SW 1271 (cell line): ENCODE data around the gene PPDPF.
A peak's percentile ranks its signal among the peaks of the same experiment; 100 is the strongest.

ENCODE experiments used
- DNase-seq, 2 experiments: peaks; one replicate each; lab custom pipeline; 2025; lab: John Stamatoyannopoulos, UW

Gene PPDPF

GRCh38 chr20:63538204-63539091, 17.9 kb downstream of the PPDPF start:
- DNase-seq: peak; percentile 60 to 78

- DNase-seq: no peak
Measured at GRCh38 chr20:63539092-63539430, 18.5 kb downstream of the PPDPF start.

- DNase-seq: no peak
Measured at GRCh38 chr20:63539441-63540370, 19.1 kb downstream of the PPDPF start.

DNA sequence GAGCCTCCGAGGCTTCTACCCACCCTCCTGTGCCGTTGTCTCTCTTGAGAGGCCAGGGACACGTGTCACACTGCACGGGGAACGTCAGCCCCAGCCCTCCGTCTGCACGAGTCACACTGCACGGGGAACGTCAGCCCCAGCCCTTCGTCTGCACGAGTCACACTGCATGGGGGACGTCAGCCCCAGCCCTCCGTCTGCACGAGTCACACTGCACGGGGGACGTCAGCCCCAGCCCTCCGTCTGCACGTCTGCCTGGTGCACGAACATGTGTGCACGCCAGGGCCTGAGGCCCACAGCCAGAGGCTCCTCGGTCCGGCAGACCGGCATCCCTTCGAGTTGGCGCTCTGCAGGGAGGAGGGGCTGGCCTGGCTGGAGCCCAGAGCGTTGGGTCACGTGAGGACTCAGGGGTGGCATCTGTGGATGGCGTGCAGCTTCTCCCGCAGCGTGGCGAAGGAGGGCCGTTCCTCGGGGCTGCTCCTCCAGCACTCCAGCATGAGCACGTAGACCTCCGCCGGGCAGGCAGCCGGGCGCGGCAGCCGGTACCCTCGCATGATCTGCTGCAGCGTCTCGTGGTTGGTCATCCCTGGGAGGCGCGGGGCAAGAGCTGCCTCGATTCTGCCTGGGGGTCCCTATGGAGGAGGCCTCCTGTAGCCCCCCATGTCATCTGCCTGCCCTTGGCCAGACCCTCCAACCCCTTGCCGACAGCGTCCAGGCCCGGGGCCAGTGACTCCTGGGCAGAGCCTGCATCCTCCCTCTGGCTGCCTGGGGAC, 20.0 kb downstream of the PPDPF start:
- DNase-seq: no peak

DNA sequence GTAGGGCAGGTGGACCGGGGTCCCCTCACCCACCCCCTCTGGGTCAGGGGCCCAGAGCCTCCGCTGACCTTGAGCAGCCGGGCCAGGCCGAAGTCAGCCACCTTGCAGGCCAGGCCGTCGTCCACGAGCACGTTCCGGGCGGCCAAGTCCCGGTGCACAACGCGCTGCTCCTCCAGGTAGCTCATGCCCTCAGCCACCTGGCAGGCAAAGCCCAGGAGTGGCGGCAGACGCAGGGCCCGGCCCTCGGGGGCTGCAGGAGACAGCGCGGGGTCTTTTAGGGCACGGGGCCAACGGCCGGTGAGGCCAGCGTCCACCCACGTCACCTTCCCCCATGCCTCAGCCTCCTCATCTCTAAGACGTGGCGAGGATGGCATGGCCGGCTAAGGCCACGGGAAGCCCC, 20.8 kb downstream of the PPDPF start:
- DNase-seq: no peak

GRCh38 chr20:63542031-63542559, 21.5 kb downstream of the PPDPF start:
- no peak for DNase-seq

DNA sequence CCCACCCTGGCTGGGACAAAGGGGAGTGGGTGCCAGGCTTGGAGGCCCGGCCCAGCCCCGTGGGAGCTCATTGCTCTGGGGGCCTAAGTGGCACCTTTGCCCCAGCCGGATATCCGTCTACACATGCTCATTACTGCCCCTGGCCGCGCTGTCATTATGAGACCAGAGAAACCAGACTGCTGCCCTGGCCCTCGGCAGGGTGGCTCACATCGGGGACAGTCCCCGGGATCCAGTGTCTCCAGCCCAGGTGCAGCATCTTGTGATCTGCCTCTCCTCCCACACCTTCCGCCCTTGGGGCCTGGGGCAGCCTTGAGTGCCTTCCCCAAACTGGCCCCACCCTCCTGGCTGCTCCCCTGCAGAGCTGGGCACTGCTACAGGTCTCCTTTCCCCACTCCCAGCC, 22.1 kb downstream of the PPDPF start:
- DNase-seq: no peak

DNA sequence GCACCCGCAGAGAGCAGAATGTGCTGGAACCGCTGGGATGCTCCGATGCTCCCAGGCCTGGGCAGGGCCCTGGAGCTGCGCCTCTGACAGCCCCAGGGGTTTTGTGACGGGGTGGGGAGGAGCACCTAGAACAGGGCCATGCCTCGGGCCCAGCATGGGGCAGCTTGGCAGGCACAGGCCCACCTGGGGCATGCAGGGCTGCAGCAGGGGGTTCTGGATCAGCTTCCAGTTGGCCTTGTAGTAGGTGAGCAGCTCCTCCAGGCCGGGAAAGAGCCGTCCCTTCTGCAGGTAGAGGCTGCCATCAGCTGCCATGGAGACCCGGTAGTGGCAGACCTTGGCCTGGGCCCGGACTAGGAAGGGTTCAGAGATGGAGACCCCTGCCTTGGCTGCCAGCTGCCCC, 22.6 kb downstream of the PPDPF start:
- no peak for DNase-seq

- DNase-seq: no peak
Measured at GRCh38 chr20:63543733-63544132, 23.2 kb downstream of the PPDPF start.

GRCh38 chr20:63544241-63544957, 23.8 kb downstream of the PPDPF start:
- no peak for DNase-seq

GRCh38 chr20:63544958-63545516, 24.5 kb downstream of the PPDPF start:
- peak in 1 of 2 experiments; percentile 25 for DNase-seq

GRCh38 chr20:63545814-63546213, 25.2 kb downstream of the PPDPF start:
- no peak for DNase-seq

DNA sequence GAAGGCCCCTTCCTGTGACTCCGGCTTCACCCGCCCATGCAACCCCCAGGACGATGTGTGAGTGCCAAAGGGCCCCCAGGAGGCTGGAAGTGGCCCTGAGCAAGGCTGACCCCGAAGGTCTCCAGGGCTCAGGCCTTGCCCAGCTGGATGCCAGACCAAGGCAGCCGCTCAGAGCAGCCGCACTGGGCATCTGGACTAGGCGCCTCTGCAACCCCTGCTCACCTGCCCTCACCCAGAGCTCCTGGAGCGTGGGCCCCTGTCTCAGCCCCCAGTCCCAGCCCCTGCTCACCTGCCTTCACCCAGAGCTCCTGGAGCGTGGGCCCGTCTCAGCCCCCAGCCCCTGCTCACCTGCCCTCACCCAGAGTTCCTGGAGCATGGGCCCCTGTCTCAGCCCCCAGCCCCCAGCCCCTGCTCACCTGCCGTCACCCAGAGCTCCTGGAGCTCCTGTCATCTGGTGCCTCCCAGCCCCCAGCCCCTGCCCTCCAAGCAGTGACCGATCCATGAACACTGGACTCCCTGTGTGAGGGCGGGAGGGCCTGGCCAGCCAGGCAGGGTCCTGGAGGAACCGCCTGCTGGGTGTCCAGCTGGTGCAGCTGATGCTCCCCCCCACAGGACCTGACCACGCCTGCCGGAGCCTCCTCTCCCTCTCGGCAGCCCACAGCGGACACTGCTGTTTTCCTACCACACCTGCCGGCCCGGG, 25.8 kb downstream of the PPDPF start:
- DNase-seq: no peak

GRCh38 chr20:63546956-63547724, 26.6 kb downstream of the PPDPF start:
- DNase-seq: no peak

DNA sequence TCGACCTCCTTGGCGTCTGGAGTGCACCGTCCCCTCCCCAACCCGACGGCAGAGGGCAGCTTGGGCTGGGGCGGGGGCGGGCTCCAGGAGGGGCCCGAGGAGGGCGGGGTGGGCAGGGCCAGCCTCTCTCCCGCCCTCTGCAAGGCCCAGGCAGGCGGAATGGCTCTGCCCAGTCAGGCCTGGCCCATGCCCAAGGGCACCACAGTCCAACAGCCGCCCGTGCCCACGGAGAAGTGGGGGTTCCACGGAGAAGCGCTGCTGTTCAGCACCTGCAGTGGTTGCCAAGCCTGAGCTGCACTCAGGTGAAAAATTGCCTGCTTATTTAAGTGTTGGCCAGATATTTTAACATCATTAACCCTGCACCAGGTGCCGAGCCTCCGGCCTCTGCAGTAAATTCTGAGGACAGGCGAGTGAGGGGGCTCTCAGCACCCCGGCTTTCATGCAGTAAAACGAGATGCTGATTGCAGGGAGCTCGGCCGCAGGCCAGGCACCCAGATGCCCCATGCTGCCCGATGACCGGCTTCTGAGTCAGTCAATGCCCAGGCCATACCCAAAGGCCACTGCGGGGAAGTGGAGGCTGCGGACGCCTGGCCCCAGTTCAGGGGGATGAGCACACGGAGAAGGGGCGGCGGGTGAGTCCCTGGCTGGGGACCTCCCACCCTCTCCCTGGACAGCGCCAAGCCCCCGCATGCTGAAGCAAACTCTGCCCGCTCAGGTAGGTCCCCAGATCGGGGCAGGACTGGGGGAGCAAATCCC, 27.3 kb downstream of the PPDPF start, which contains the start of gene SRMS:
SRMS (minus strand) TSS at position 25 of the 756 bp plus-strand sequence. CDS start 286 bp downstream, outside the sequence.
- DNase-seq: no peak

GRCh38 chr20:63548542-63548941, 28.0 kb downstream of the PPDPF start:
- no peak for DNase-seq

DNA sequence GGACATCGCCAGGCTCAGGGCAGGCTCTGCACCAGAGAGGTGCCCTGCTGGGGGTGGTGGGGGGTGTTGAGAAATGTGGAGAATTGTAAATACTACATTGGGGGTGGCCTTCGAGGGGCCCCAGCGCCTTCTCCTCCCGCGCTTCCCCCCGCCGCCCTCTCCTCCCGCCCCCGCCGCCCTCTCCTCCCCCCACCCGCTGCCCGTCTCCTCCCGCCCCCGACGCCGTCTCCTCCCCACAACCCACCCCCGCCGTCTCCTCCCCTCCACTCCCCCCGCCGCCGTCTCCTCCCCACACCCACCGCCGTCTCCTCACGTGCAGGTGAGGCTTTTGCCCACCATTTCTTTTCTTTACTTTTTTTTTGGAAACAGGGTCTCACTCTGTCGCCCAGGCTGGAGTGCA, 28.5 kb downstream of the PPDPF start:
- no peak for DNase-seq

GRCh38 chr20:63549679-63550282, 29.2 kb downstream of the PPDPF start:
- no peak for DNase-seq
